H1 (cell line): Measurements from ENCODE around the gene THADA. TPM values are rescaled to one million over a fixed set of nuclear protein-coding genes. Genes with fewer than 3 reads are reported as not detected.
A peak's percentile ranks its signal among the peaks of the same experiment; 100 is the strongest.

ENCODE experiments used
- CTCF ChIA-PET: fragments of 300-600 bp; sonication (Branson Sonifier 250); formaldehyde crosslinking; loops from one replicate; lab custom pipeline; 2021; ENCODE audit not compliant: partially characterized antibody; lab: Charles Lee
- POLR2A ChIA-PET: fragments of 300-600 bp; sonication (Branson Sonifier 250); formaldehyde crosslinking; loops from one replicate; lab custom pipeline; 2021; ENCODE audit warnings: inconsistent platforms; ENCODE audit not compliant: partially characterized antibody; lab: Charles Lee
- DNase-seq, 2 experiments: peaks; one replicate each; pipeline versions ENCODE4 v3.0.0 to v3.0.0-alpha.2; 2010 to 2022; ENCODE audit warnings: low spot score in 2 of 2, low read depth in 1 of 2, mixed read lengths in 1 of 2
- FAIRE-seq: peaks from 2 replicates; lab custom pipeline; 2011; peaks lifted over from hg19 to GRCh38; lab: Jason Lieb, UNC
- H2AFZ ChIP-seq: 2 replicates; pipeline ENCODE4 v1.8.1; 2012; ENCODE audit warnings: low read length, inconsistent platforms
- H2AK5ac ChIP-seq: 2 replicates; pipeline ENCODE4 v1.6.1; 2013; ENCODE audit warnings: low read depth, low read length
- H2BK120ac ChIP-seq: replicated peaks from 2 replicates; pipeline ENCODE3; 2013; ENCODE audit warnings: low read depth, low read length, inconsistent platforms
- H2BK12ac ChIP-seq: 2 replicates; pipeline ENCODE4 v1.6.1; 2013; ENCODE audit warnings: low read depth, low read length
- H2BK15ac ChIP-seq: 2 replicates; pipeline ENCODE4 v1.6.1; 2013; ENCODE audit warnings: low read length
- H2BK20ac ChIP-seq: 2 replicates; pipeline ENCODE4 v1.6.1; 2013; ENCODE audit warnings: low read length
- H2BK5ac ChIP-seq: 2 replicates; pipeline ENCODE4 v1.6.1; 2013; ENCODE audit warnings: low read depth, low read length
- H3K14ac ChIP-seq: 2 replicates; pipeline ENCODE4 v1.6.1; 2013; ENCODE audit warnings: inconsistent platforms; ENCODE audit not compliant: insufficient read length
- H3K18ac ChIP-seq: 2 replicates; pipeline ENCODE4 v1.6.1; 2013; ENCODE audit warnings: low read length; ENCODE audit errors: extremely low read depth
- H3K23ac ChIP-seq: 2 replicates; pipeline ENCODE4 v1.6.1; 2013; ENCODE audit warnings: inconsistent platforms; ENCODE audit not compliant: insufficient read length
- H3K23me2 ChIP-seq: 2 replicates; pipeline ENCODE4 v1.6.1; 2013; ENCODE audit warnings: low read depth, low read length
- H3K27ac ChIP-seq: 2 replicates; pipeline ENCODE4 v1.6.1; 2011; ENCODE audit warnings: low read depth, low read length, inconsistent platforms
- H3K27me3 ChIP-seq, 4 experiments: replicated peaks in 1 of 4; 1 replicate in 1 of 4; 2 replicates in 3 of 4; pipeline versions ENCODE4 v1.6.1 to v1.8.1; 2011 to 2013; ENCODE audit warnings: low read length in 3 of 4, mild to moderate bottlenecking in 3 of 4, inconsistent platforms in 2 of 4, mixed read lengths in 2 of 4, moderate library complexity in 1 of 4; ENCODE audit not compliant: control insufficient read depth in 3 of 4, insufficient read depth in 3 of 4; ENCODE audit errors: extremely low read depth in 1 of 4
- H3K36me3 ChIP-seq, 4 experiments: 2 replicates each; pipeline versions ENCODE4 v1.6.1 to v1.8.1; 2011 to 2013; ENCODE audit warnings: mild to moderate bottlenecking in 4 of 4, low read length in 3 of 4, moderate library complexity in 2 of 4, control low read depth in 1 of 4, inconsistent platforms in 1 of 4; ENCODE audit not compliant: insufficient read depth in 4 of 4, control insufficient read depth in 2 of 4
- H3K4ac ChIP-seq: replicated peaks from 2 replicates; pipeline ENCODE3; 2013; ENCODE audit warnings: low read length, low read depth, mixed read lengths, inconsistent platforms; ENCODE audit not compliant: insufficient read length
- H3K4me1 ChIP-seq, 4 experiments: replicated peaks in 1 of 4; 1 replicate in 1 of 4; 2 replicates in 3 of 4; pipeline versions ENCODE4 v1.6.1 to v1.8.1; 2011 to 2013; ENCODE audit warnings: low read length in 3 of 4, inconsistent platforms in 2 of 4, mixed read lengths in 1 of 4; ENCODE audit not compliant: insufficient read depth in 4 of 4, control insufficient read depth in 3 of 4
- H3K4me2 ChIP-seq, 2 experiments: 2 replicates each; pipeline versions ENCODE4 v1.6.1 to v1.8.1; 2011 to 2013; ENCODE audit warnings: low read depth in 2 of 2, low read length in 2 of 2, control low read depth in 1 of 2, inconsistent platforms in 1 of 2, mild to moderate bottlenecking in 1 of 2; ENCODE audit not compliant: insufficient read depth in 1 of 2
- H3K4me3 ChIP-seq, 4 experiments: fragments of 200-600, 300-600 bp in 1 of 4; sonication (generic), shearing (Covaris generic), sonication (Bioruptor Twin) in 1 of 4; 2 replicates each; pipeline versions ENCODE4 v1.5.1 to v1.8.1; 2011 to 2016; ENCODE audit warnings: low read length in 4 of 4, low read depth in 3 of 4, control low read depth in 2 of 4, inconsistent platforms in 2 of 4, mild to moderate bottlenecking in 2 of 4, mixed read lengths in 1 of 4, moderate library complexity in 1 of 4; ENCODE audit not compliant: insufficient read depth in 2 of 4; ENCODE audit errors: extremely low read depth in 1 of 4
- H3K56ac ChIP-seq: replicated peaks from 2 replicates; pipeline ENCODE3; 2013; ENCODE audit warnings: low read depth, mild to moderate bottlenecking, mixed read lengths, low read length, inconsistent platforms; ENCODE audit not compliant: insufficient read length
- H3K79me1 ChIP-seq: 2 replicates; pipeline ENCODE4 v1.6.1; 2013; ENCODE audit warnings: low read depth, low read length, control low read depth
- H3K79me2 ChIP-seq, 2 experiments: 2 replicates each; pipeline versions ENCODE4 v1.6.1 to v1.8.1; 2012 to 2013; ENCODE audit warnings: low read length in 2 of 2, mild to moderate bottlenecking in 2 of 2, inconsistent platforms in 1 of 2; ENCODE audit not compliant: insufficient read depth in 2 of 2, control insufficient read depth in 1 of 2
- H3K9ac ChIP-seq, 4 experiments: replicated peaks in 1 of 4; 1 replicate in 1 of 4; 2 replicates in 3 of 4; pipeline versions ENCODE4 v1.6.1 to v1.8.1; 2011 to 2013; ENCODE audit warnings: low read depth in 3 of 4, low read length in 3 of 4, control low read depth in 2 of 4, mild to moderate bottlenecking in 2 of 4, moderate library complexity in 2 of 4, inconsistent platforms in 1 of 4; ENCODE audit errors: extremely low read depth in 1 of 4
- H3K9me3 ChIP-seq, 2 experiments: 2 replicates each; pipeline versions ENCODE4 v1.6.1 to v1.8.1; 2012 to 2013; ENCODE audit warnings: mild to moderate bottlenecking in 2 of 2, moderate library complexity in 2 of 2, control low read depth in 1 of 2, inconsistent platforms in 1 of 2, low read depth in 1 of 2, low read length in 1 of 2, mixed read lengths in 1 of 2; ENCODE audit not compliant: insufficient read depth in 2 of 2
- H4K20me1 ChIP-seq, 2 experiments: replicated peaks in 1 of 2; 2 replicates each; pipeline versions ENCODE3 to v1.8.1; 2011 to 2013; ENCODE audit warnings: inconsistent platforms in 2 of 2, low read length in 2 of 2, mild to moderate bottlenecking in 1 of 2; ENCODE audit not compliant: insufficient read depth in 2 of 2, control insufficient read depth in 1 of 2
- H4K5ac ChIP-seq: 2 replicates; pipeline ENCODE4 v1.6.1; 2013; ENCODE audit warnings: low read length, low read depth, mixed read lengths, inconsistent platforms; ENCODE audit not compliant: insufficient read length
- H4K8ac ChIP-seq: 2 replicates; pipeline ENCODE4 v1.8.0; 2013; ENCODE audit warnings: mild to moderate bottlenecking, moderate library complexity, low read length, inconsistent platforms; ENCODE audit not compliant: insufficient read depth; ENCODE audit errors: extremely low read depth
- H4K91ac ChIP-seq: replicated peaks from 2 replicates; pipeline ENCODE3; 2013; ENCODE audit warnings: low read length, mixed read lengths, inconsistent platforms; ENCODE audit not compliant: insufficient read length
- CBX8 ChIP-seq: fragments of 300-800, 300-1000 bp; sonication (generic); IDR thresholded peaks from 2 replicates; pipeline ENCODE4 v1.7.1; 2016; ENCODE audit warnings: low read depth, low read length, borderline replicate concordance
- WGBS, 2 experiments: shearing (Covaris generic) in 1 of 2; methylation state at CpG; one replicate each; pipeline versions ENCODE4 v1.1.6 to v1.1.7; 2013 to 2015; ENCODE audit warnings: low lambda C conversion rate in 2 of 2, mixed read lengths in 2 of 2, inconsistent platforms in 1 of 2, low coverage in 1 of 2, missing lambda C conversion rate in 1 of 2; ENCODE audit not compliant: insufficient replicate concordance in 2 of 2, insufficient coverage in 1 of 2, insufficient read length in 1 of 2; ENCODE audit errors: extremely low coverage in 1 of 2, missing lambda C conversion rate in 1 of 2; 5-methylcytosine and 5-hydroxymethylcytosine counted together
- polyA plus RNA-seq, 7 experiments: library from polyadenylated mRNA; depleted of rRNA in 3 of 7; stranded (reverse) in 5 of 7; unstranded in 2 of 7; fragments of >200 nt in 5 of 7; fragments of 200-250 nt in 2 of 7; gene quantifications; 1 replicate in 5 of 7; 2 replicates in 1 of 7; 4 replicates in 1 of 7; pipeline versions ENCODE4 v1.2.1 to v1.2.3, GENCODE V29; 2011 to 2013; ENCODE audit warnings: missing spikeins in 2 of 7, mixed read lengths in 2 of 7
- total RNA-seq: library from RNA; stranded (reverse); fragmentation: NEBNext Ultra II Directional; extraction: Animal tissue kit (Norgen Biotek cat#: 25700); gene quantifications from 2 replicates; pipeline ENCODE4 v1.2.1, GENCODE V29; 2021

Gene THADA
- total and polyA plus RNA-seq, 2 of the 8 experiments (the other 6 are each of a cell fraction or from before 2014, with no cell fraction given) = 22.4 to 26.8 TPM

- H2BK20ac ChIP-seq = peak overlapping the region; percentile 100
- no peaks in the 10 kb centered on the region for H3K79me2 ChIP-seq
- H3K79me1 ChIP-seq = no peaks in the 10 kb centered on the region
- ChIA-PET POLR2A (no interaction called here), CTCF (interaction anchor here (1.0 to 6.8 kb wide), 4 partner anchors 8 to 45 kb away, joined by 3 to 59 read pairs (median 10); partner anchors contain the start of gene ZFP36L2)
- H3K18ac ChIP-seq = peak overlapping the region; percentile 67
- H3K56ac ChIP-seq = no peak overlapping the region
- H2BK120ac ChIP-seq = peak overlapping the region; percentile 82
- no peaks in the 10 kb centered on the region for H3K27me3 ChIP-seq
- no peak overlapping the region for H4K5ac ChIP-seq
- peak overlapping the region; percentile 86 for H3K4ac ChIP-seq
- peaks cover 13 to 38% (median 26%) of the 10 kb centered on the region in 4 experiments for H3K4me1 ChIP-seq
- peak overlapping the region; percentile 98 for H2BK15ac ChIP-seq
- peak overlapping the region; percentile 92 for H4K91ac ChIP-seq
- peak overlapping the region; percentile 88; the same call in 1 of the 2 replicates for H2BK5ac ChIP-seq
- no peak overlapping the region for H3K4me3 ChIP-seq
- H3K23ac ChIP-seq = no peak overlapping the region
- H2BK12ac ChIP-seq = peak overlapping the region; percentile 95; the same call in 1 of the 2 replicates
- H3K14ac ChIP-seq = no peak overlapping the region
- 81% methylated on average over 5 of the region's 5 CpGs; no CpG with 5 or more reads in 1 of the 2 experiments for WGBS, 2 experiments
- H3K27ac ChIP-seq = no peak overlapping the region
- no peak overlapping the region; the same call in 1 of the 2 replicates for H4K8ac ChIP-seq
- no peak for DNase-seq
- no peaks in the 10 kb centered on the region for H3K9me3 ChIP-seq
- H3K9ac ChIP-seq = no peak overlapping the region
- no peak for FAIRE-seq
- H3K4me2 ChIP-seq = no peak overlapping the region
- H2AK5ac ChIP-seq = peak overlapping the region; percentile 97
- H4K20me1 ChIP-seq = no peaks in the 10 kb centered on the region
- no peaks in the 10 kb centered on the region for H3K36me3 ChIP-seq
- H2AFZ ChIP-seq = no peak overlapping the region
- no peaks in the 10 kb centered on the region for H3K23me2 ChIP-seq
- TF ChIP-seq CBX8 = no peak
Measured at GRCh38 chr2:43183743-43184142, 412.1 kb downstream of the THADA start.
